ENCODE results near the gene DTNB. TPM values are rescaled to one million over a fixed set of nuclear protein-coding genes. Genes with fewer than 3 reads are reported as not detected.

The DTNB gene
- total RNA-seq, 4 donors from 2014 or later: 3.0 to 7.5 (median 4.3) TPM

GRCh38 chr2:25438793-25439192, 234.6 kb downstream of the DTNB start:
- DNase-seq (ENCODE audit: extremely low spot score): no peak
- Histone ChIP-seq H3K36me3 (no peaks in the 10 kb centered on the region), H3K4me1 (peaks cover 0 to 8% (median 3%) of the 10 kb centered on the region in 4 donors), H3K27ac (replicated peaks in 1 of 4) (no peak overlapping the region), H3K9me3 (no peaks in the 10 kb centered on the region), H3K4me3 (no peak overlapping the region), H3K27me3 (no peaks in the 10 kb centered on the region)
- 98% methylated on average over 2 of the region's 2 CpGs for WGBS
- intact Hi-C loops (cut with DNase I): no loop called here
- TF ChIP-seq POLR2AphosphoS5 (IDR thresholded peaks at IDR 0.05) (no peak), POLR2A (IDR thresholded peaks at IDR 0.05; ENCODE audit: low read depth) (no peak), EP300 (IDR thresholded peaks at IDR 0.05) (no peak), CTCF (IDR thresholded peaks at IDR 0.05) (no peak)

GRCh38 chr2:25437881-25438662, 235.3 kb downstream of the DTNB start:
- Histone ChIP-seq H3K9me3 (no peaks in the 10 kb centered on the region), H3K4me3 (no peak overlapping the region), H3K4me1 (peaks cover 0 to 8% (median 3%) of the 10 kb centered on the region in 4 donors), H3K36me3 (no peaks in the 10 kb centered on the region), H3K27me3 (no peaks in the 10 kb centered on the region), H3K27ac (replicated peaks in 1 of 4) (no peak overlapping the region)
- 97% methylated on average over 4 of the region's 4 CpGs for WGBS
- DNase-seq (ENCODE audit: extremely low spot score): no peak
- TF ChIP-seq CTCF (IDR thresholded peaks at IDR 0.05): no peak
- no peak for TF ChIP-seq EP300 (IDR thresholded peaks at IDR 0.05)
- no peak for TF ChIP-seq POLR2AphosphoS5 (IDR thresholded peaks at IDR 0.05)
- no peak for TF ChIP-seq POLR2A (IDR thresholded peaks at IDR 0.05; ENCODE audit: low read depth)
- intact Hi-C loops (cut with DNase I): no loop called here

- TF ChIP-seq POLR2AphosphoS5 (IDR thresholded peaks at IDR 0.05): no peak
- TF ChIP-seq POLR2A (IDR thresholded peaks at IDR 0.05; ENCODE audit: low read depth): no peak
- TF ChIP-seq EP300 (IDR thresholded peaks at IDR 0.05): no peak
- TF ChIP-seq CTCF (IDR thresholded peaks at IDR 0.05): no peak
- no peaks in the 10 kb centered on the region for H3K9me3 ChIP-seq
- WGBS: 100% methylated on average over 1 of the region's 1 CpG
- H3K27me3 ChIP-seq: no peaks in the 10 kb centered on the region
- peaks cover 0 to 8% (median 0%) of the 10 kb centered on the region in 4 donors for H3K36me3 ChIP-seq
- no peak overlapping the region for H3K4me3 ChIP-seq
- no peak overlapping the region for H3K27ac ChIP-seq (replicated peaks in 1 of 4)
- DNase-seq (ENCODE audit: extremely low spot score): no peak
- no peaks in the 10 kb centered on the region for H3K4me1 ChIP-seq
- intact Hi-C loops (cut with DNase I): no loop called here
Observed at GRCh38 chr2:25435421-25435820, 238.0 kb downstream of the DTNB start.

- WGBS: 98% methylated on average over 4 of the region's 4 CpGs
- H3K27me3 ChIP-seq: no peaks in the 10 kb centered on the region
- H3K4me3 ChIP-seq: no peak overlapping the region
- no peaks in the 10 kb centered on the region for H3K4me1 ChIP-seq
- no peak overlapping the region for H3K27ac ChIP-seq (replicated peaks in 1 of 4)
- intact Hi-C loops (cut with DNase I): no loop called here
- DNase-seq (ENCODE audit: extremely low spot score): no peak
- TF ChIP-seq EP300 (IDR thresholded peaks at IDR 0.05): no peak
- no peak for TF ChIP-seq POLR2AphosphoS5 (IDR thresholded peaks at IDR 0.05)
- TF ChIP-seq CTCF (IDR thresholded peaks at IDR 0.05): no peak
- no peak for TF ChIP-seq POLR2A (IDR thresholded peaks at IDR 0.05; ENCODE audit: low read depth)
- no peaks in the 10 kb centered on the region for H3K9me3 ChIP-seq
- peaks cover 0 to 8% (median 0%) of the 10 kb centered on the region in 4 donors for H3K36me3 ChIP-seq
Observed at GRCh38 chr2:25431604-25432003, 241.8 kb downstream of the DTNB start.

Data from esophagus muscularis mucosa (tissue), 4 donors.